ENCODE results near the gene COMMD1.

COMMD1 gene

GRCh38 chr2:61882850-61883249 lies 22.6 kb upstream of the COMMD1 start:
- H3K4me3 ChIP-seq (ENCODE audit: low read depth, low read length) = no peak overlapping the region
- no peak for DNase-seq (ENCODE audit: low read depth)
- TF ChIP-seq CTCF (IDR thresholded peaks at IDR 0.05; ENCODE audit: insufficient read depth, low read depth, low read length, missing control alignments) = no peak

GRCh38 chr2:61885896-61886603 lies 19.4 kb upstream of the COMMD1 start:
- no peak overlapping the region for H3K4me3 ChIP-seq (ENCODE audit: low read depth, low read length)
- DNase-seq (ENCODE audit: low read depth) = no peak
- no peak for TF ChIP-seq CTCF (IDR thresholded peaks at IDR 0.05; ENCODE audit: insufficient read depth, low read depth, low read length, missing control alignments)

- H3K4me3 ChIP-seq (ENCODE audit: low read depth, low read length) = peak overlapping the region; percentile 85
- TF ChIP-seq CTCF (IDR thresholded peaks at IDR 0.05; ENCODE audit: insufficient read depth, low read depth, low read length, missing control alignments) = no peak
- DNase-seq (ENCODE audit: low read depth) = peak; percentile 29
Measured at GRCh38 chr2:61887717-61888266, 17.7 kb upstream of the COMMD1 start.

- peak within 1 kb of the TSS; percentile 85 for H3K4me3 ChIP-seq (ENCODE audit: low read depth, low read length)
- no peak for TF ChIP-seq CTCF (IDR thresholded peaks at IDR 0.05; ENCODE audit: insufficient read depth, low read depth, low read length, missing control alignments)
- DNase-seq (ENCODE audit: low read depth) = peak; percentile 95
Measured at GRCh38 chr2:61888267-61889055, 17.0 kb upstream of the COMMD1 start, which contains the start of gene CCT4. TSS of gene CCT4 (minus strand) at chr2:61888656. CDS start at chr2:61888507, 149 bp downstream.

- TF ChIP-seq CTCF (IDR thresholded peaks at IDR 0.05; ENCODE audit: insufficient read depth, low read depth, low read length, missing control alignments) = peak; percentile 54
- DNase-seq (ENCODE audit: low read depth) = peak; percentile 43
- no peak overlapping the region for H3K4me3 ChIP-seq (ENCODE audit: low read depth, low read length)
Measured at GRCh38 chr2:61898810-61899209, 6.7 kb upstream of the COMMD1 start.

GRCh38 chr2:61900281-61900680 lies 5.2 kb upstream of the COMMD1 start:
- no peak overlapping the region for H3K4me3 ChIP-seq (ENCODE audit: low read depth, low read length)
- no peak for TF ChIP-seq CTCF (IDR thresholded peaks at IDR 0.05; ENCODE audit: insufficient read depth, low read depth, low read length, missing control alignments)
- DNase-seq (ENCODE audit: low read depth) = no peak

Measured in GM12865 (cell line).